Naive B cell (primary cell): ENCODE measurements around the gene GADD45B. TPM values are rescaled to one million over a fixed set of nuclear protein-coding genes. Genes with fewer than 3 reads are reported as not detected.
"Not testable (repeated sequence)": the region's sequence is repeated elsewhere in the genome, so short reads cannot be mapped to it uniquely, and the experiment has no call there.

Experiments
- ATAC-seq, 2 donors: fragments of 150-1000 bp; cut with Tn5 transposase; 2 replicates each; pipeline ENCODE4 v1.10.0; 2021; ENCODE audit warnings: low read depth in 2 of 2, mild to moderate bottlenecking in 2 of 2, moderate library complexity in 2 of 2
- DNase-seq: peaks from one replicate; pipeline ENCODE4 v3.0.0; 2022
- H3K27ac Mint-ChIP-seq, 6 donors: one replicate each; pipeline ENCODE4 v1.8.0; 2020 to 2022; ENCODE audit warnings: mild to moderate bottlenecking in 6 of 6, mixed read lengths in 6 of 6, moderate library complexity in 5 of 6, inconsistent platforms in 2 of 6
- H3K27me3 Mint-ChIP-seq, 3 donors: one replicate each; pipeline ENCODE4 v1.8.0; 2021 to 2022; ENCODE audit warnings: mixed read lengths in 3 of 3, mild to moderate bottlenecking in 1 of 3
- H3K36me3 Mint-ChIP-seq, 2 donors: one replicate each; pipeline ENCODE4 v1.8.0; 2020 to 2022; ENCODE audit warnings: mixed read lengths in 2 of 2, inconsistent platforms in 1 of 2, mild to moderate bottlenecking in 1 of 2
- H3K4me1 Mint-ChIP-seq, 3 donors: one replicate each; pipeline ENCODE4 v1.8.0; 2020 to 2022; ENCODE audit warnings: mixed read lengths in 3 of 3, inconsistent platforms in 1 of 3, mild to moderate bottlenecking in 1 of 3, moderate library complexity in 1 of 3
- H3K4me3 Mint-ChIP-seq, 8 donors: one replicate each; pipeline ENCODE4 v1.8.0; 2020 to 2022; ENCODE audit warnings: mild to moderate bottlenecking in 8 of 8, mixed read lengths in 8 of 8, moderate library complexity in 8 of 8, inconsistent platforms in 2 of 8
- H3K9me3 Mint-ChIP-seq, 7 donors: one replicate each; pipeline ENCODE4 v1.8.0; 2020 to 2022; ENCODE audit warnings: mixed read lengths in 7 of 7, mild to moderate bottlenecking in 5 of 7, inconsistent platforms in 2 of 7, moderate library complexity in 1 of 7
- polyA plus RNA-seq, 6 donors: library from polyadenylated mRNA; unstranded; fragments of 300-500 nt; fragmentation: Illumina TruSeq; gene quantifications; one replicate each; pipeline ENCODE4 v1.2.3, GENCODE V29; 2021; ENCODE audit warnings: low read depth in 6 of 6

GADD45B gene
- polyA plus RNA-seq, 6 donors from 2014 or later: 40.2 to 177 (median 125) TPM

DNA sequence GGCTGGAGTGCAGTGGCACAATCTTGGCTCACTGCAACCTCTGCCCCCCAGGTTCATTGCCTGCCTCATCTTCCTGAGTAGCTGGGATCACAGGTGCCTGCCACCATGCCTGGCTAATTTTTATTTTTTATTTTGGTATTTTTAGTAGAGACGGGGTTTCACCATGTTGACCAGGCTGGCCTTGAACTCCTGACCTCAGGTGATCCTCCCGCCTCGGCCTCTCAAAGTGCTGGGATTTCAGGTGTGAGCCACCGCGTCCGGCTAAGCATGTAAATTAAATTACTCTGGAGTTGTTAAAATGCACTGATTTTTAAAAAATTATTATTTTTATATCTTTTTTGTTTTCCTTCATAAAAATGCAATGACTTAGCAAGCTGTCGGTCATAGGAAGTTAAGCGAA, 30.7 kb downstream of the GADD45B start:
- H3K4me1 Mint-ChIP-seq: peaks cover 14 to 24% (median 19%) of the 10 kb centered on the region in 3 donors
- DNase-seq, H3K9me3 Mint-ChIP-seq, H3K27me3 Mint-ChIP-seq, H3K36me3 Mint-ChIP-seq, ATAC-seq: not testable (repeated sequence)
- H3K4me3 Mint-ChIP-seq: peak overlapping the region in 2 of 8 donors; percentile 24 to 31
- H3K27ac Mint-ChIP-seq: peak overlapping the region in 3 of 6 donors; percentile 57 to 95 (median 91)

GRCh38 chr19:2507109-2507508, 31.2 kb downstream of the GADD45B start:
- DNase-seq (peak; percentile 69), ATAC-seq (peak; percentile 85 to 88)
- Mint-ChIP-seq H3K27me3 (no peaks in the 10 kb centered on the region), H3K27ac (peak overlapping the region; percentile 38 to 95 (median 91)), H3K4me1 (peaks cover 14 to 24% (median 19%) of the 10 kb centered on the region in 3 donors), H3K36me3 (no peaks in the 10 kb centered on the region), H3K9me3 (peaks cover 0 to 3% (median 0%) of the 10 kb centered on the region in 7 donors), H3K4me3 (peak overlapping the region in 4 of 8 donors; percentile 12 to 66 (median 28))

DNA sequence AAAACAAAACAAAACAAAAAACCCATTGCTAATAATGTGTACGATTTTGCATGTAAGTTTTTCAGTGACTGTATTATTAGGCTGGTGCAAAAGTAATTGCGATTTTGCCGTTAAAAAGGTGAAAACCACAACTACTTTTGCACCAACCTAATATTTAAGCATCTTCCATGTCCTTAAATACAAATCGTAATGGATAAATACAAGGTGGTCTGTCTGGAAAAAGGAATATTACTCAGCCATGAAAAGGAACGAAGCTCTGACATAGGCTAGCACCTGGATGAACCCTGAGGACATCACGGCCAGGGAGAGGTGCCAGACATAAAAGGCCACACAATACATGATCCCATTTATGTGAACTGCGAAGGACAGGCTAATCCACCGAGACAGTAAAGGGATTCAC, 33.2 kb downstream of the GADD45B start:
- Mint-ChIP-seq H3K4me1 (peaks cover 14 to 24% (median 19%) of the 10 kb centered on the region in 3 donors), H3K36me3 (no peaks in the 10 kb centered on the region), H3K4me3 (no peak overlapping the region), H3K27ac (peak overlapping the region in 3 of 6 donors; percentile 24 to 62 (median 49)), H3K27me3 (no peaks in the 10 kb centered on the region), H3K9me3 (peaks cover 0 to 3% (median 0%) of the 10 kb centered on the region in 7 donors)
- no peak for ATAC-seq
- DNase-seq: no peak

GRCh38 chr19:2511570-2511969, 35.6 kb downstream of the GADD45B start:
- H3K36me3 Mint-ChIP-seq: peaks cover 7 to 9% of the 10 kb centered on the region in 2 donors
- peaks cover 14 to 27% (median 19%) of the 10 kb centered on the region in 3 donors for H3K4me1 Mint-ChIP-seq
- ATAC-seq (no peak), DNase-seq (no peak)
- no peaks in the 10 kb centered on the region for H3K27me3 Mint-ChIP-seq
- H3K4me3 Mint-ChIP-seq: no peak overlapping the region
- H3K9me3 Mint-ChIP-seq: peaks cover 0 to 3% (median 0%) of the 10 kb centered on the region in 7 donors
- H3K27ac Mint-ChIP-seq: peak overlapping the region in 1 of 6 donors; percentile 53

DNA sequence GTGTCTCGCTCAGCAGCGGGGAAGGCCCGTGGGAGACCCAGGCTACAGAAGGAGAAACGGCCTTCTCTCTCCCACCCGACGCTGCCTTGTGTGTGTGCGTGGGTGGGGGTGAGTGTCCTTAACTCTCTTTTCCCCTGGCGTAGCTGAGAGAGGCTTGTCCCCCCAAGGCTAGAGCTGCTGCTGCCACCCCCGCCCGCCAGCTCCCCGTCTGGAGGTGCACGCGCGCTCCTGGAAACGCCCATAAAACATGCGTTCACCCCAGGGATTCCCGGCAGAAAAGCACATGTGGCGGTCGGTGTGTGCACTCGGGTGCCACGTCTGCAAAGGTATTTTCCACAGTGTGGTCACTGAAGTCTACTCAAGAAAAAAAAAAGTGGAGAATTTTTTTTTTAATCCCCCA, 36.1 kb downstream of the GADD45B start:
- no peak overlapping the region for H3K4me3 Mint-ChIP-seq
- peaks cover 0 to 3% (median 0%) of the 10 kb centered on the region in 7 donors for H3K9me3 Mint-ChIP-seq
- DNase-seq: no peak
- no peaks in the 10 kb centered on the region for H3K27me3 Mint-ChIP-seq
- ATAC-seq: peak in 1 of 2 donors; percentile 12
- peaks cover 14 to 25% (median 18%) of the 10 kb centered on the region in 3 donors for H3K4me1 Mint-ChIP-seq
- peak overlapping the region in 2 of 6 donors; percentile 28 to 76 for H3K27ac Mint-ChIP-seq
- peaks cover 7 to 9% of the 10 kb centered on the region in 2 donors for H3K36me3 Mint-ChIP-seq

- Mint-ChIP-seq H3K36me3 (peaks cover 7 to 9% of the 10 kb centered on the region in 2 donors), H3K4me1 (peaks cover 10 to 17% (median 12%) of the 10 kb centered on the region in 3 donors), H3K27ac (peak overlapping the region in 2 of 6 donors; percentile 28 to 78), H3K4me3 (no peak overlapping the region), H3K9me3 (peaks cover 0 to 3% (median 0%) of the 10 kb centered on the region in 7 donors), H3K27me3 (no peaks in the 10 kb centered on the region)
- ATAC-seq (no peak), DNase-seq (no peak)
Observed at GRCh38 chr19:2512523-2513431, 36.9 kb downstream of the GADD45B start.

- Mint-ChIP-seq H3K27me3 (no peaks in the 10 kb centered on the region), H3K4me1 (peaks cover 5 to 7% (median 5%) of the 10 kb centered on the region in 3 donors), H3K9me3 (no peaks in the 10 kb centered on the region), H3K36me3 (peaks cover 7 to 9% of the 10 kb centered on the region in 2 donors), H3K27ac (peak overlapping the region in 3 of 6 donors; percentile 16 to 90 (median 70)), H3K4me3 (no peak overlapping the region)
- DNase-seq: no peak
- no peak for ATAC-seq
Observed at GRCh38 chr19:2514981-2515518, 39.1 kb downstream of the GADD45B start.

GRCh38 chr19:2516727-2517126, 40.8 kb downstream of the GADD45B start:
- Mint-ChIP-seq H3K36me3 (peaks cover 7 to 9% of the 10 kb centered on the region in 2 donors), H3K4me1 (peaks cover 0 to 2% (median 0%) of the 10 kb centered on the region in 3 donors), H3K4me3 (no peak overlapping the region), H3K9me3 (no peaks in the 10 kb centered on the region), H3K27ac (peak overlapping the region in 1 of 6 donors; percentile 36), H3K27me3 (no peaks in the 10 kb centered on the region)
- no peak for ATAC-seq
- no peak for DNase-seq

- DNase-seq (no peak), ATAC-seq (no peak)
- H3K36me3 Mint-ChIP-seq: peaks cover 7 to 9% of the 10 kb centered on the region in 2 donors
- H3K9me3 Mint-ChIP-seq: no peaks in the 10 kb centered on the region
- H3K27me3 Mint-ChIP-seq: no peaks in the 10 kb centered on the region
- no peak overlapping the region for H3K27ac Mint-ChIP-seq
- no peak overlapping the region for H3K4me3 Mint-ChIP-seq
- H3K4me1 Mint-ChIP-seq: peaks cover 0 to 11% (median 0%) of the 10 kb centered on the region in 3 donors
Observed at GRCh38 chr19:2517881-2518601, 42.1 kb downstream of the GADD45B start.

- H3K4me1 Mint-ChIP-seq: peaks cover 0 to 17% (median 0%) of the 10 kb centered on the region in 3 donors
- not testable (repeated sequence) for H3K4me3 Mint-ChIP-seq
Observed at GRCh38 chr19:2518856-2519255, 42.9 kb downstream of the GADD45B start.

GRCh38 chr19:2519482-2519881, 43.6 kb downstream of the GADD45B start:
- Mint-ChIP-seq H3K27ac (peak overlapping the region in 1 of 6 donors; percentile 33), H3K27me3 (no peaks in the 10 kb centered on the region), H3K4me3 (no peak overlapping the region), H3K9me3 (no peaks in the 10 kb centered on the region), H3K36me3 (peaks cover 5 to 8% of the 10 kb centered on the region in 2 donors), H3K4me1 (peaks cover 0 to 15% (median 4%) of the 10 kb centered on the region in 3 donors)
- ATAC-seq (no peak), DNase-seq (no peak)

More at GRCh38 chr19:2518856-2519255, 42.9 kb downstream of the GADD45B start:
- ATAC-seq, H3K27ac Mint-ChIP-seq, H3K27me3 Mint-ChIP-seq, DNase-seq, H3K36me3 Mint-ChIP-seq, H3K9me3 Mint-ChIP-seq: not testable (repeated sequence)

DNA sequence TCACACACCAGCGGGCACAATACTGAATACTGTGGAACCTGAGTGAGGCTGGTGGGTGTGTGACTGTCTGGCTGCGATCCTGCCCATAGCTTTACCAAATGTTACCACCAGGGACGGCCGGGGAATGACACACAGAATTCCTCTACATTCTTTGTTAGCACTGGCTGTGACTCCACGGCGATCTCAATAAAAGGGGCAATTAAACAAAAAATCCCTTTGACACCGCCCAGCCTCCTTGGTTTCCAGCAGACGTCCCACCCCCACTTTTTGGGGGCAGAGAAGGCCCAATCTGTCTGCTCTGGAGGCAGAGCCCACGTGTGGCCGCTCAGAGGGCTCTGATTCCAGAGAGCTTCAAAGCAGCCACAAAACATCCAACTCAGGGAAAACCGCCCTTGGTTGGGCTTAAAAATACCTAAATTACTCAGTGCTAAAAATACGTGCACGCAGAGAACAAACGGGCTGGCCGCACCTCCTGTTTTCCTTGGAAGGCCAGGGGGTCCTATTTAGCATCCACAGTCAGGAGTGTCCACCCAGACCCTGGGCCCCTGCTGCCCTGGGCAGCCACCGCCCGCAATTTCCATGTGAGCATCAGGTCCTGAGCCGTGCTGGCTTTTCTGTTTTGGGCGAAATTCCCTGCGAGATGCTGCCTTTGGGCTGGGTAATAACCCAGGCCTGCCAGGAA, 47.8 kb downstream of the GADD45B start:
- no peaks in the 10 kb centered on the region for H3K27me3 Mint-ChIP-seq
- peak overlapping the region in 2 of 6 donors; percentile 11 to 20 for H3K27ac Mint-ChIP-seq
- DNase-seq: no peak
- peak overlapping the region in 1 of 8 donors; percentile 3 for H3K4me3 Mint-ChIP-seq
- no peak for ATAC-seq
- H3K36me3 Mint-ChIP-seq: no peaks in the 10 kb centered on the region
- no peaks in the 10 kb centered on the region for H3K9me3 Mint-ChIP-seq
- H3K4me1 Mint-ChIP-seq: peaks cover 0 to 14% (median 4%) of the 10 kb centered on the region in 3 donors
